GM21737 (cell line): ENCODE results near the gene ACTN1.
"Not testable (repeated sequence)": the region's sequence is repeated elsewhere in the genome, so short reads cannot be mapped to it uniquely, and the experiment has no call there.

ENCODE experiments used
- ATAC-seq: cut with Tn5 transposase; IDR thresholded peaks from one replicate; pipeline ENCODE4 v1.9.1; 2021; ENCODE audit warnings: mild to moderate bottlenecking, moderate library complexity; ENCODE audit not compliant: unreplicated experiment

ACTN1 gene

DNA sequence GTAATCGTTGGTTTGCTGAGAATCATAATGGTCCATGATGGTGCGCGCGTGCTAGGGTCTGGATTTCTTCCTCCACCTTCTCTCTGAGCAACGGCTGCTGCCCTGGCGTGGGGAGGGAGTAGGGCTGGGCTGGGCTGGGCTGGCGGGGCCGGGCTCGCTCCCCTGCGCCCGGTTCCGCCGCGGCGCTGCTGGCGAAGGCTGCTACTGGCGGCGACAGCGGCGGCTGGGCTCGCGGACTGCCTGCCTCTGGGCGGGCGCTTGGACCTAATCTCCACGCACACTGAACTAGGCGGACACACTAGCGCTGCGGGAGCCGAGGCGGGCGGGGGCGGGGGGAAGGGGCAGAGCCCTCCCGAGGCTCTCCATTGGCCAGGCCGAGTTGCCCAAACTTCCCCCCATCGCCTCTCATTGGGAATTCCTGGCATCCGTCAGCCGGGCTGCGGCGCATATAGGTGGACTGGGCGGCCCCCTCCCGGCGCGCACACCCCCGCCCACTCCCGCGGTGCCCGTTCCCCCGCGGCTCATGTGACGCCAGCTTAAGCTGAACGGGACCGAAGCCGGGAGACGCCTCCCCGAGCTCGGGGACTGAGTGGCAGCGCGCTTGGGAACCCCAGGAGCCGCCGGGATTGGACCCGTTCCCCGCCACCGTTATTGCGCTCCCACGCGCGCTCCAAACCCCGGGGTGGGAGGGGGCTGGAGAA lies at the start of gene ACTN1:
ACTN1 (minus strand) TSS at position 282 of the 701 bp plus-strand sequence; CDS start at position 36, 246 bp downstream.
- no peak for ATAC-seq

GRCh38 chr14:69027242-69027913 lies 48.3 kb upstream of the ACTN1 start:
- no peak for ATAC-seq

GRCh38 chr14:69023035-69023434 lies 43.9 kb upstream of the ACTN1 start:
- ATAC-seq: no peak

GRCh38 chr14:69022093-69022492 lies 43.0 kb upstream of the ACTN1 start:
- ATAC-seq: not testable (repeated sequence)

- ATAC-seq: no peak
Observed at GRCh38 chr14:69017706-69018105, 38.6 kb upstream of the ACTN1 start.

DNA sequence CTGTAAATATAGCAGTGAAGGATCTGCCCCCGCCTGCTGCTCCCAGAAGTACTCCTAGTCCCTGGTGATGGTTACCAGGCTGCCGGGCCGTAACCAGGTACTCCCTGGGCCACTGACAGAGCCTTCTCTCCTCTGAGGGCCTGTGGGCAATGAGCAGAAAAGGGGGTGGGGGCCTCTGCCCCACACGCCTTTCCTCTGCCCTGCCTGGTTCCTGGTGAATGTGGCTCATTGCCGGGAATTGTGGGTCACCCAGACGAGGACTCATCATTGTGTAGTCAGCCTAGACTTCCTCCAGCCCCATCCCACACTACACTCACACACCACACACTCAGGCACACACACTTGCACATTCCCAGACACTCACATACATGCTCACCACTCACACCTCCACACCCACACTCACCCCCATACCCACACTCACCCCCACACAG lies 35.7 kb upstream of the ACTN1 start:
- ATAC-seq: no peak

DNA sequence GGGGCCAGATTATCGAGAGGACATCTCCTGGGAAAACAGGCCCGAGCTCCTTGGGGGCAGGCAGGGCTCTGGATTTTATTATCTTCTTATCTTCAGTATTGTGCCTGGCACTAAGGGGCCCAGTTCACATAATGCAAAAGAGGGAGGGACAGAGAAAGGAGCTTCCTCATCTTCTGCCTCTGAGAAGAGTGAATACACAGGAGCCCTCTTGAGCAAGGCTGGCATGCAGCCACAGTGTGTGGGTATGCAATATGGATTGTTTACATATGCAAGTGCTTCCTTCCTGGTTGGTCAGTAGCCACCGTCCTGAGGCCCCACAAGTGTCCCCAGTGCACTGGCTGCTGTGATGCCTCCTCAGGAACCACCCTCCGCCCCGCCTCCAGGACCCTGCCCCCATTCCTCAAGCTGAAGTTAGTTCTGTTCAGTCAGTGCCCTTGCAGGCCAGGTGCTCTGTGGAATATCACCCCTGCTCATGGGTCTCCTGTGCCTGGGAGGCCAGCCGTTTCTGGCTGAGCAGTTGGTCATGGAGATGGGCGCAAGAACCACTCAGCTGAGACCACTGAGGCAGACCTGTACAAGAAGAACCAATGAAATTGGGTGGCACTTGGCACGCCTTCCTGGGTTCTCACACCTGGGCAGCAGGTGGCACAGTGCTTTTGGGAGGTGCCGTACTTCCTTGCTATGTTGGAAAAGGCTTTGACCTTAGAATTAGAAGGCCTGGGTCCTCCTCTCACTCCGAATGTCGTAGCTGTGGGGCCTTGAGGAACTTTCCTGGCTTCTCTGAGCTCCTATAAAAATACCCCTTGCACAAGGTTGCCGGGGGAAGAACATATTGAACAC lies 35.1 kb upstream of the ACTN1 start:
- ATAC-seq: no peak

DNA sequence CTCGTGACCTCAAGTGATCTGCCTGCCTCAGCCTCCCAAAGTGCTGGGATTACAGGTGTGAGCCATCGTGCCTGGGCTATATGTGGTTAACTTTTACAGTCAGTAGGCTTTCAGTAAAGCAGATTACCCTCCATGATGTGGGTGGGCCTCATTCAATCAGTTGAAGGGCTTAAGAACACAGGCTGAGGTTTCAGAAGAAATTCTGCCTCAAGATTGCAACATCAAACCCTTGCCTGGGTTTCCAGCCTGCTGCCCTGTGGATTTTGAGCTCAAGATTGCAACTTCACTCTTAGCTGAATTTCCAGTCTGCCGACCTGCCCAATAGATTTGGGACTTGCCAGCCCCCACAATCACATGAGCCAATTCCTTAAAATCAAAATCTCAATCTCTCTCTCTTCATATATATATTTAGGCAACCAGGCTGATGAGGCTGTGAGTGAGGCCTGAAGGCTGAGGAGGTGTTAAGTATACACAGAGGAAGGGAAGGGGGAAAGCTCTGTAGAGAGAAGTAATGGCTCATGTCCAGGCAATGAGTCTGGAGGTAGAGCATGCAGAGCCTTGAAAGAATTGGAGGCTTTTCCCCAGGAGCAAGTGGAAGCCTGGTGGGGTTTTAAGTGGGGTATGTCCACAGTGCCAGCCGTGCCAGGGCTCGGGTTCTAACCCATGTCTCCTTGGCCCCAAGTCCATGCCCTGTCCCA lies 33.3 kb upstream of the ACTN1 start:
- ATAC-seq: no peak

DNA sequence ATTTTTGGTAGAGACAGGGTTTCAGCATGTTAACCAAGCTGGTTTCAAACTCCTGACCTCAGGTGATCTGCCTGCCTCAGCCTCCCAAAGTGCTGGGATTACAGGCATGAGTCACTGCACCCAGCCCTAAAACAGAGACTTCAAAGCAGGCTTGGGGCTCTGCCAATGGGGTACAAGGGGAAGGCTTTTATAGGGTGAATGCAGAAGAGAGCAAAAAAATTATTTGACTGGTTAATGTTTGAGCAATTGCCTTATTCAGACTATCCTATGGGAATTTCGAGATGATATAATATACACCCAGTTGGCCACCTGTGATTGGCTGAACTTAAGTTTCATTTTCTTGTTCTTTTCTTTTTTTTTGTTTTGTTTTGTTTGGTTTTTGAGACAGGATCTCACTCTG lies 31.5 kb upstream of the ACTN1 start:
- no peak for ATAC-seq

DNA sequence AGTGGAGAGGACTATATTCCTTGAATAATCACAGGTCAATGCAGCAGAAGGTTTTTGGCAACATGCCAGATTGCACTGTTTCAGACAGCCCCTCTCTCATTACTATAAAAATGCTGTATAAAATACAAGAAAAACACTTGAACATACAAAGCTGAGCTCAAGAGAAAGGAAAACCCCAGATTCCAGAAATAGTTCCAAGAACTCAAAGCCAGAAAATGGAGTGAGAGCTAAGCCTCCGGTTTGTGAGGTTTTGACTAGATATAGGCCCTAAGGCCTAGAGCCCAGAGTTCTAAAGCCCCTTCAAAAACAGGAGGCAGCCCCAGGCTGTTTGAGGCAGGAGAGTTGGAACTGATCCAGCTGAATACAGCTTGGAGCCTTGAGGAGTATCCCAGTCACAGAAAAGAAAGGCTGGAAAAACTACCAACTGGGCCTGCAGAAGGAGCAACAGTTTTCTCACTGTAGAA lies 29.4 kb upstream of the ACTN1 start:
- no peak for ATAC-seq

DNA sequence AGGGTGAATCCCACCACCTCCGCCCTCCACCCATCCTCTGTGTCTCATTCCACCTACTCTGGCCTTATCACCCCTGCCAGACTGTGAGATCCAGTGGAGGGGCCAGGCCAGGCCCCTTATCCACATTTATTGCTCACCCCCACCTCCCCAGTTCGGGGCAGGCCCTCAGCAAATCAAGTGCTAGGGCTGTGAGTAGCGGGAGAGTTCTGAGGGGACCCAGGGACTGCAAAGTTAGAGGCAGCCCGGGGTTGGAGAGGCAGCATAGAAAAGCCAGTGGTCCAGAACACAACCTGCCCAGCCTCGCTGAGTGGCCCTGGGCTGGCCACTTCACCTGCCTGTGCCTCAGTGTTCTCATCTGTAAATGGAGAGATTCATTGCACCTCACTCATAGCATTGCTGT lies 27.2 kb upstream of the ACTN1 start:
- no peak for ATAC-seq

GRCh38 chr14:69005432-69006148 lies 26.5 kb upstream of the ACTN1 start:
- no peak for ATAC-seq

DNA sequence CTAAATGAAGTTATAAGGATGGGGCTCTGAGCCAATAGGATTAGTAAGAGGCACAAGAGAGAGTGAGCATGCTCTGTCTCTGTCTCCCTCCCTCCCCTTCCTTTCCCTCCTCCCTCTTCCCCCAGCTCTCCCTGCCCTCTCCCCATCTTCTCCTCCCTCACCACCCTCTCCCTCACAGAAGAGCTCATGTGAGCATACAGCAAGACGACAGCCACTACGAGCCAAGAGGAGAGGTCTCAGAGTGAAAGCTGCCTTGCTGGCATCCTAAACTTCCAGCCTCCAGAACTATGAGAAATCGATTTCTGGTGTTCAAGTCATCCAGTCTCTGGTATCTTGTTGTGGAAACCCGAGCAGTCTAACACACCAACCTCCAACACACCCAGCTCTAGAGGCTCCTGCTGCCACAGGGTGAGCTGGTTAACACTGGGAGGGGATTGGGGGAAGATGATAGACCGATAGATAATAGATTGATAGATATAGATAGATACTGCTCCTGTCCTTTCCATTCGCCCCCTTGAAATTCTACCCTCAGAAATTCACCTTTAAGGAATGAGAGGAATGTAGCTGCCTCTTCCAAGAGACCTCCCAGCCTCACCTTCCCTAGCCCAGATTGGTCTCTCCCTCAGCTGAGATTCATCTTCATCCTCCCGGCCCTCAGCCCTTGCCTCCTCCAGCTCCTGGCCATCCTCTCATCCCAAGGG lies 25.8 kb upstream of the ACTN1 start:
- no peak for ATAC-seq

- no peak for ATAC-seq
Observed at GRCh38 chr14:69003626-69004025, 24.5 kb upstream of the ACTN1 start.

DNA sequence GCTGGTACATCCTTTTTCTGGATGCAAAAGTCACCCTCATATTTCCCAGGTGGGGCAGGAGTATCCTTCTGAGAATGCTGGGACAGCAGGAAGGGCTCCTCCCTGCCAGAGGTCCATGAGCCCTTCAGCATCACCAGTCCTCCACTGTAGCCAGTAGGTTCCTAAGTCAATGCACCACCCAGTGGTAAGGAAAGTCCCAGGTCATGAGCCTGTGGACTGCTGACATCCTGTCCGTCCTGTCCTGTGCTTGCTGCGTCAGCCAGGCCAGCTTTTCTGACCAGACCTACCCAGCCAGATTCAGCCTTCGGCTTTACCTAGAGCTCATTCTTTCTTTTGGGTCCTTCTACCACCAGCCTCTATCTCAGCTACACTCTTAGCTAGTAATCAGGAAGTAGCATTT lies 23.0 kb upstream of the ACTN1 start:
- no peak for ATAC-seq

DNA sequence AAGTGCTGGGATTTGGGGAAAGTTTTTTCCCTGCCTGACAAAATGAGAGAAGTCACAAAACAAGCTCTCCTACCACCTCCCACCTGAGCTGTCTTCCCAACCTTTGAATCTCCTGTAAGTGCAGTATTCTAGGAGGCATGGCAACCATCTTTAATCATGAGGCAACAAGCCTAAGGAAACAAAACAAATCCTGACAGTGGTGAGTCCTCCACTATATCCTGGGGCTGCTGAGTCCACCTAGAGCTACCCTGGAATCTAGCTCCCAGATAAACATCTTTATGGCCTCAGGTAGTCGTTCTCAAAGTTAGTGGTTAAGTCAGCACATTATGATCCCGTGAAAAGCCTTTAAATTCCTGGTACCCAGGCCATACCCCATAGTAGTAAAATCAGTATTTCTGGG lies 22.3 kb upstream of the ACTN1 start:
- ATAC-seq: no peak

GRCh38 chr14:68998062-68998461 lies 19.0 kb upstream of the ACTN1 start:
- no peak for ATAC-seq

DNA sequence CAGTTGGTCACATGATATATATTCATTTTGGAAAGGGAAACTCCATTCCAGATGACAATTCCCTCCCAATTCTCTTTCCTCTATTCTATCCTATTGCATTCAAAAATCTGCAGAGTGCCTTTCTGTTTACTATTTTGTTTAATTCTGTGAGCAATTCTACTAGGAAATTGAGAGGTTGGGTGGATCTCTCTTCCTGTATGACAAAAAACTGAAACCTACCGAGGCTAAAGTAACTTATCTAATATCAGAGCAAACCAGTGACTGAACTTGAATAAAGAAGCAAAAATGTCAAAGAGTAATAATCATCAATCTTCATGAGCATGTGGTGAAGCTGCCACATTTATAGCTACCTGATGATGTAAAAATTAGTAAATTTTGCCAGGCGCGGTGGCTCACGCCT lies 16.6 kb upstream of the ACTN1 start:
- no peak for ATAC-seq

DNA sequence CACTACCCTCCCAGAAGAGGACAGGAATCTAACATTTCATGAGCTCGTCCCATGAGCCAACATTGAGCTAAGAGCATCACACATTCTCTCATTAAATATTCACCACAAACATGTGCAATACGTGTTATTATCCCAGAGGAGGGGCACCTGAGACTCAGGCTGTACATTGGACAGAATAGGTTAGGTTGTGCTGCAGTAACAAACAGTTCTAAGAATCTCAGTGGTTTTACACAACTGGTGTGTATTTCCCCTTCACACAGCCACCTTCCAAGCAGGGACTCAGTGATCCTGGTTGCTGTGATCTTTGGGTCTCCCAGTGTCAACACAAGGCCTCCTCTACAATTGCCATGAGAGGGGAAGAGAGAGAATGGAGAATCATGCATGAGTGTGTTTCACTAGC lies 15.0 kb upstream of the ACTN1 start:
- no peak for ATAC-seq

- ATAC-seq: no peak
Observed at GRCh38 chr14:68987653-68988036, 8.5 kb upstream of the ACTN1 start.
